Gastrocnemius medialis (tissue), 4 donors: ENCODE data around the gene MUC5B.

Source experiments
- CTCF ChIP-seq, 5 experiments: fragments of 450-650 bp in 3 of 5; fragments of 200-600 bp in 2 of 5; sonication (generic) in 2 of 5; IDR thresholded peaks in 4 of 5; conservative IDR thresholded peaks in 1 of 5; 1 replicate in 4 of 5; 2 replicates in 1 of 5; pipeline ENCODE4 v1.5.1; 2016 to 2019; ENCODE audit warnings: antibody characterized with exemption in 5 of 5, mild to moderate bottlenecking in 3 of 5, moderate library complexity in 3 of 5
- POLR2A ChIP-seq, 2 donors: fragments of 450-650 bp; IDR thresholded peaks; one replicate each; pipeline ENCODE4 v1.6.1; 2017; ENCODE audit warnings: antibody characterized with exemption in 2 of 2, mild to moderate bottlenecking in 2 of 2, moderate library complexity in 2 of 2

- TF ChIP-seq CTCF (IDR thresholded peaks at IDR 0.05 in 4 of 5, conservative IDR thresholded peaks at IDR 0.05 in 1 of 5) (no peak), POLR2A (IDR thresholded peaks at IDR 0.05) (no peak)
Observed at GRCh38 chr11:1289211-1289935, 66.5 kb downstream of the MUC5B start.
